Measurements from ENCODE around the gene PSMD6.

Gene PSMD6

GRCh38 chr3:63964681-63965485 is 58.4 kb downstream of the PSMD6 start:
- H3K36me3 ChIP-seq (ENCODE audit: control insufficient read depth, insufficient read depth, low read length) = no peaks in the 10 kb centered on the region
- H3K27me3 ChIP-seq (replicated peaks; ENCODE audit: control insufficient read depth, insufficient read depth, low read length, poor library complexity, severe bottlenecking) = no peaks in the 10 kb centered on the region
- peaks cover 23% of the 10 kb centered on the region for H3K4me1 ChIP-seq (ENCODE audit: control insufficient read depth, insufficient read depth, low read length, poor library complexity, severe bottlenecking)
- no peak overlapping the region for H3K27ac ChIP-seq (ENCODE audit: insufficient read depth, low read length, poor library complexity, severe bottlenecking)
- no peak overlapping the region for H3K4me3 ChIP-seq (ENCODE audit: insufficient read depth, low read depth, low read length, poor library complexity, severe bottlenecking)
- H3K9me3 ChIP-seq (ENCODE audit: control insufficient read depth, low read length) = no peaks in the 10 kb centered on the region
- no peak for DNase-seq

GRCh38 chr3:63963496-63963895 is 59.8 kb downstream of the PSMD6 start:
- no peak for DNase-seq
- Histone ChIP-seq H3K4me3 (ENCODE audit: insufficient read depth, low read depth, low read length, poor library complexity, severe bottlenecking) (no peak overlapping the region), H3K9me3 (ENCODE audit: control insufficient read depth, low read length) (no peaks in the 10 kb centered on the region), H3K27ac (ENCODE audit: insufficient read depth, low read length, poor library complexity, severe bottlenecking) (no peak overlapping the region), H3K27me3 (replicated peaks; ENCODE audit: control insufficient read depth, insufficient read depth, low read length, poor library complexity, severe bottlenecking) (no peaks in the 10 kb centered on the region), H3K4me1 (ENCODE audit: control insufficient read depth, insufficient read depth, low read length, poor library complexity, severe bottlenecking) (peaks cover 19% of the 10 kb centered on the region), H3K36me3 (ENCODE audit: control insufficient read depth, insufficient read depth, low read length) (no peaks in the 10 kb centered on the region)

GRCh38 chr3:63961891-63962290 is 61.4 kb downstream of the PSMD6 start:
- H3K4me3 ChIP-seq (ENCODE audit: insufficient read depth, low read depth, low read length, poor library complexity, severe bottlenecking) = no peak overlapping the region
- H3K27me3 ChIP-seq (replicated peaks; ENCODE audit: control insufficient read depth, insufficient read depth, low read length, poor library complexity, severe bottlenecking) = no peaks in the 10 kb centered on the region
- DNase-seq = no peak
- H3K4me1 ChIP-seq (ENCODE audit: control insufficient read depth, insufficient read depth, low read length, poor library complexity, severe bottlenecking) = peaks cover 11% of the 10 kb centered on the region
- no peaks in the 10 kb centered on the region for H3K9me3 ChIP-seq (ENCODE audit: control insufficient read depth, low read length)
- no peaks in the 10 kb centered on the region for H3K36me3 ChIP-seq (ENCODE audit: control insufficient read depth, insufficient read depth, low read length)
- H3K27ac ChIP-seq (ENCODE audit: insufficient read depth, low read length, poor library complexity, severe bottlenecking) = no peak overlapping the region

Measured in effector memory CD4-positive, alpha-beta T cell (primary cell).